Thoracic aorta (tissue), 2 donors: ENCODE data around the gene GART. TPM values are rescaled to one million over a fixed set of nuclear protein-coding genes. Genes with fewer than 3 reads are reported as not detected.

Experiments used
- ATAC-seq: fragments of 150-250 bp; one replicate; pipeline ENCODE4 v1.8.0; 2017; ENCODE audit warnings: low read depth; ENCODE audit not compliant: insufficient number of reproducible peaks, low FRiP score
- DNase-seq: peaks from one replicate; pipeline ENCODE4 v3.0.0-alpha.2; 2020; ENCODE audit warnings: low spot score
- H3K27ac ChIP-seq, 2 donors: fragments of 200-600 bp; sonication (generic); 1 replicate in 1 of 2; 2 replicates in 1 of 2; pipeline ENCODE4 v1.5.1; 2016; ENCODE audit warnings: mild to moderate bottlenecking in 2 of 2, moderate library complexity in 2 of 2
- H3K27me3 ChIP-seq: fragments of 200-600 bp; sonication (generic); replicated peaks from 2 replicates; pipeline ENCODE4 v1.6.0; 2016; ENCODE audit warnings: mild to moderate bottlenecking; ENCODE audit not compliant: insufficient read depth
- H3K36me3 ChIP-seq: fragments of 200-600 bp; sonication (generic); one replicate; pipeline ENCODE4 v1.5.1; 2016
- H3K4me1 ChIP-seq, 2 donors: fragments of 200-600 bp; sonication (generic); 1 replicate in 1 of 2; 2 replicates in 1 of 2; pipeline versions ENCODE4 v1.5.1 to v1.6.0; 2016; ENCODE audit warnings: low read depth in 2 of 2, mild to moderate bottlenecking in 1 of 2; ENCODE audit not compliant: control insufficient read depth in 1 of 2
- H3K4me3 ChIP-seq: fragments of 200-600 bp; sonication (generic); 2 replicates; pipeline ENCODE4 v1.5.1; 2016; ENCODE audit warnings: mild to moderate bottlenecking
- H3K9me3 ChIP-seq: fragments of 200-600 bp; sonication (generic); 2 replicates; pipeline ENCODE4 v1.5.1; 2016
- CTCF ChIP-seq: fragments of 200-600 bp; sonication (generic); IDR thresholded peaks from one replicate; pipeline ENCODE4 v1.5.1; 2019; ENCODE audit warnings: antibody characterized with exemption
- total RNA-seq, 2 donors: library from RNA; depleted of rRNA; stranded (reverse); fragments of >200 nt; gene quantifications; one replicate each; pipeline versions ENCODE4 v1.1.0 to v1.2.3, GENCODE V29; 2016

GART gene
- total RNA-seq, 2 donors from 2014 or later, result 64.4 to 172 TPM

GRCh38 chr21:33537212-33537611, 4.7 kb downstream of the GART start:
- DNase-seq (no peak), ATAC-seq (no peak)
- H3K27ac ChIP-seq, result no peak overlapping the region
- H3K36me3 ChIP-seq, result peaks cover 20% of the 10 kb centered on the region
- peaks cover 6 to 8% of the 10 kb centered on the region in 2 donors for H3K4me1 ChIP-seq
- no peaks in the 10 kb centered on the region for H3K9me3 ChIP-seq
- no peak for TF ChIP-seq CTCF
- H3K27me3 ChIP-seq, result no peaks in the 10 kb centered on the region
- no peak overlapping the region for H3K4me3 ChIP-seq

GRCh38 chr21:33531007-33531406, 10.9 kb downstream of the GART start:
- Histone ChIP-seq H3K4me1 (no peaks in the 10 kb centered on the region), H3K4me3 (no peak overlapping the region), H3K9me3 (no peaks in the 10 kb centered on the region), H3K36me3 (peaks cover 40% of the 10 kb centered on the region), H3K27me3 (no peaks in the 10 kb centered on the region), H3K27ac (no peak overlapping the region)
- DNase-seq, result no peak
- TF ChIP-seq CTCF, result no peak
- ATAC-seq, result no peak

DNA sequence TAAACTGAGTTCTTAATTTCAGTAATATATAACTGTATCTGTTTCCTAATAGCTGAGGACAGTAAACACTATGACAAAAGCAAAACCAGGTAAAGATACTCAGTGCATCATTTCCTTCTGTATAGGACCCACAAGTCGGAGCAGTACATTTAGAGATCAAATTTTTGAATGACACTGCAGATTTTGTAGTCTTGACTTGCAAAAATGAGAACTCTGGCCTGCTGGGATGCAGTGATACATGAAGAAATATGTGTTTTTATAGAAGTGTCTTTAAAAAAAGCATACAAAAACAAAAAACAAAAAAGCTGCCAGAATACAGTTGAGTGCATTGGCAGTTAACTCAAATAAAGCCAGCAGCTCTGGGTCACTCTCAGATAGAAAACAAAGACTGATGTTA, 19.0 kb downstream of the GART start:
- H3K27ac ChIP-seq, result no peak overlapping the region
- no peaks in the 10 kb centered on the region for H3K9me3 ChIP-seq
- ATAC-seq (no peak), DNase-seq (no peak)
- no peaks in the 10 kb centered on the region for H3K4me1 ChIP-seq
- no peaks in the 10 kb centered on the region for H3K27me3 ChIP-seq
- peaks cover 31% of the 10 kb centered on the region for H3K36me3 ChIP-seq
- H3K4me3 ChIP-seq, result no peak overlapping the region
- TF ChIP-seq CTCF, result no peak

- ATAC-seq (no peak), DNase-seq (no peak)
- no peaks in the 10 kb centered on the region for H3K4me1 ChIP-seq
- no peak for TF ChIP-seq CTCF
- no peak overlapping the region for H3K4me3 ChIP-seq
- H3K9me3 ChIP-seq, result no peaks in the 10 kb centered on the region
- H3K36me3 ChIP-seq, result peaks cover 25% of the 10 kb centered on the region
- H3K27me3 ChIP-seq, result no peaks in the 10 kb centered on the region
- no peak overlapping the region for H3K27ac ChIP-seq
Observed at GRCh38 chr21:33522297-33522952, 19.5 kb downstream of the GART start.

DNA sequence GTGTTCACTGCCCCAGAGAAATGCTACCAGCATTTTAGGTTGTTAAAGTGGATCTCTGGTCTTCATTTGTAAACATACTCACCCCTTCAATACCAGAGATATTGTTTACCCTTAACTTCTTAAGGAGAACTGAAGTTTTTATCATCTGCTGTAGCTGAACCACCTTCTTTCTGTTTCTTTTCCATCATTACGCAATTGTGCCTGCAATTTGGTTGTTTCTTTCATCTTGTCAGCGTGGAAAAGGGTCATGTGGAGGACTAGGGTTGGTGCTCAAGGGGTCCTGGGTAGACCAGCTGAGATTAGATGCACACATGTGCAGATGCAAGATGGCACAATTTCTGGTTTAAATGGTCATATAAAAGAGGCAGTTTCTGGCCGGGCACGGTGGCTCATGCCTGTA, 23.0 kb downstream of the GART start:
- no peak for TF ChIP-seq CTCF
- H3K9me3 ChIP-seq, result no peaks in the 10 kb centered on the region
- ATAC-seq (no peak), DNase-seq (no peak)
- H3K4me1 ChIP-seq, result no peaks in the 10 kb centered on the region
- H3K36me3 ChIP-seq, result peaks cover 23% of the 10 kb centered on the region
- no peak overlapping the region for H3K4me3 ChIP-seq
- H3K27me3 ChIP-seq, result no peaks in the 10 kb centered on the region
- H3K27ac ChIP-seq, result no peak overlapping the region
